GM12878 (cell line): Measurements from ENCODE around the gene ATP2C2. TPM values are rescaled to one million over a fixed set of nuclear protein-coding genes. Genes with fewer than 3 reads are reported as not detected.

Source experiments
- ATAC-seq: fragments of 200-7000 bp; cut with Tn5 transposase; 3 replicates; pipeline ENCODE4 v1.9.1; 2020; ENCODE audit warnings: mild to moderate bottlenecking, moderate library complexity
- BruUV-seq: library from RNA; stranded (reverse); fragments of 400-500 nt; replicated peaks from 2 replicates; lab custom pipeline; 2021; lab: Mats Ljungman, UMichigan
- CTCF ChIA-PET: fragments of 300-600 bp; sonication (Branson Sonifier 250); formaldehyde crosslinking; extraction: SDS; loops from one replicate; lab custom pipeline; 2021; ENCODE audit warnings: inconsistent platforms; lab: Yijun Ruan, JAX
- POLR2A ChIA-PET: fragments of 350-600 bp; formaldehyde crosslinking; extraction: SDS; loops from one replicate; lab custom pipeline; 2021; ENCODE audit warnings: inconsistent platforms; lab: Charles Lee
- RAD21 ChIA-PET: fragments of 300-600 bp; sonication (Branson Sonifier 250); formaldehyde crosslinking; loops from one replicate; lab custom pipeline; 2023; ENCODE audit warnings: antibody characterized with exemption; ENCODE audit not compliant: unreplicated experiment; lab: Charles Lee
- SMC1A ChIA-PET: fragments of 300-600 bp; sonication (Branson Sonifier 250); formaldehyde crosslinking; loops from one replicate; lab custom pipeline; 2023; ENCODE audit not compliant: unreplicated experiment, uncharacterized antibody; lab: Charles Lee
- DNase-seq: peaks from one replicate; pipeline ENCODE4 v3.0.0-alpha.2; 2011; ENCODE audit warnings: low read depth, low spot score
- FAIRE-seq: peaks from 3 replicates; lab custom pipeline; 2011; peaks lifted over from hg19 to GRCh38; lab: Jason Lieb, UNC
- H2AFZ ChIP-seq: 2 replicates; pipeline ENCODE4 v1.6.0; 2011; ENCODE audit warnings: low read depth, low read length, control low read depth; ENCODE audit not compliant: control insufficient read depth
- H3K27ac ChIP-seq: 2 replicates; pipeline ENCODE4 v1.5.1; 2011; ENCODE audit warnings: control low read depth; ENCODE audit not compliant: control insufficient read depth, insufficient read depth
- H3K27me3 ChIP-seq, 2 experiments: replicated peaks in 1 of 2; 2 replicates each; pipeline versions ENCODE4 v1.6.0 to v1.6.1; 2011; ENCODE audit warnings: low read length in 1 of 2; ENCODE audit not compliant: control insufficient read depth in 2 of 2, insufficient read depth in 2 of 2
- H3K36me3 ChIP-seq, 2 experiments: 2 replicates each; pipeline ENCODE4 v1.5.1; 2011; ENCODE audit warnings: low read length in 1 of 2; ENCODE audit not compliant: control insufficient read depth in 2 of 2, insufficient read depth in 2 of 2
- H3K4me1 ChIP-seq: 2 replicates; pipeline ENCODE4 v1.6.1; 2011; ENCODE audit warnings: mild to moderate bottlenecking, low read length, moderate library complexity, mixed read lengths; ENCODE audit not compliant: control insufficient read depth, insufficient read depth
- H3K4me2 ChIP-seq: 2 replicates; pipeline ENCODE4 v1.6.0; 2011; ENCODE audit warnings: control low read depth; ENCODE audit not compliant: control insufficient read depth, insufficient read depth
- H3K4me3 ChIP-seq: fragments of 200-600 bp; sonication (generic); 2 replicates; pipeline ENCODE4 v1.5.1; 2016
- H3K79me2 ChIP-seq: 2 replicates; pipeline ENCODE4 v1.6.0; 2011; ENCODE audit warnings: low read length; ENCODE audit not compliant: control insufficient read depth, insufficient read depth
- H3K9ac ChIP-seq: 2 replicates; pipeline ENCODE4 v1.8.0; 2011; ENCODE audit warnings: low read length, control low read depth, mixed read lengths; ENCODE audit not compliant: control insufficient read depth, insufficient read depth
- H3K9me3 ChIP-seq: replicated peaks from 3 replicates; pipeline ENCODE4 v1.5.1; 2011; ENCODE audit warnings: mild to moderate bottlenecking, low read length; ENCODE audit not compliant: control insufficient read depth, insufficient read depth
- H4K20me1 ChIP-seq: 2 replicates; pipeline ENCODE4 v1.6.0; 2011; ENCODE audit not compliant: control insufficient read depth, insufficient read depth
- BHLHE40 ChIP-seq, 2 experiments: fragments of 450-650 bp in 1 of 2; IDR thresholded peaks; 2 replicates each; pipeline ENCODE4 v1.6.1; 2011 to 2017; ENCODE audit warnings: low read depth in 2 of 2, borderline replicate concordance in 1 of 2, improper control_type of control experiment in 1 of 2, low read length in 1 of 2, mild to moderate bottlenecking in 1 of 2
- CHD4 ChIP-seq: fragments of 200-600 bp; sonication (generic); IDR thresholded peaks from 2 replicates; pipeline ENCODE4 v1.6.1; 2016; ENCODE audit warnings: mild to moderate bottlenecking
- ETV6 ChIP-seq, 2 experiments: fragments of 450-650 bp in 1 of 2; IDR thresholded peaks in 1 of 2; conservative IDR thresholded peaks in 1 of 2; 2 replicates each; pipeline ENCODE4 v1.6.1; 2014; ENCODE audit warnings: antibody characterized with exemption in 1 of 2, borderline replicate concordance in 1 of 2, low read depth in 1 of 2, mild to moderate bottlenecking in 1 of 2, moderate library complexity in 1 of 2
- HSF1 ChIP-seq: fragments of 150-350 bp; IDR thresholded peaks from 2 replicates; pipeline ENCODE4 v1.6.1; 2014; ENCODE audit warnings: mild to moderate bottlenecking, low read depth, low read length
- MXI1 ChIP-seq: fragments of 150-350 bp; IDR thresholded peaks from 2 replicates; pipeline ENCODE4 v1.6.1; 2011; ENCODE audit warnings: low read depth, mild to moderate bottlenecking, inconsistent platforms, low read length, improper control_type of control experiment
- POU2F2 ChIP-seq: IDR thresholded peaks from 3 replicates; pipeline ENCODE4 v1.6.1; 2011; ENCODE audit warnings: low read depth, mild to moderate bottlenecking, low read length, borderline replicate concordance
- SIN3A ChIP-seq: IDR thresholded peaks from 2 replicates; pipeline ENCODE4 v1.6.1; 2012; ENCODE audit warnings: low read depth, low read length, improper control_type of control experiment
- WGBS: methylation state at CpG from one replicate; pipeline ENCODE4 v1.1.6; 2016; ENCODE audit warnings: low lambda C conversion rate; ENCODE audit not compliant: insufficient replicate concordance, insufficient coverage; ENCODE audit errors: missing lambda C conversion rate; 5-methylcytosine and 5-hydroxymethylcytosine counted together
- in situ Hi-C: fragments of 300-500 bp; cut with MboI; formaldehyde crosslinking; loops from 9 replicates; pipeline ENCODE4 v1.14.3; 2018; ENCODE audit warnings: mixed read lengths
- intact Hi-C: fragments of 100-400 bp; cut with micrococcal nuclease; formaldehyde crosslinking; loops from one replicate; pipeline ENCODE4 v1.14.2; 2022; ENCODE audit not compliant: unreplicated experiment
- polyA plus RNA-seq, 11 experiments: library from polyadenylated mRNA; depleted of rRNA in 4 of 11; unstranded in 6 of 11; stranded (reverse) in 5 of 11; fragments of >200 nt; fragmentation: Nextera tagmentation in 4 of 11; fragmentation: Illumina TruSeq in 1 of 11; extraction: Ambion mirVana in 4 of 11; extraction: Trizol in 1 of 11; gene quantifications; 1 replicate in 1 of 11; 2 replicates in 10 of 11; pipeline versions ENCODE4 v1.2.1 to v1.2.3, GENCODE V29; 2011 to 2016; ENCODE audit warnings: inconsistent platforms in 2 of 11, missing spikeins in 2 of 11, low read depth in 1 of 11
- total RNA-seq, 4 experiments: library from RNA; depleted of rRNA in 3 of 4; stranded (reverse); fragments of >200 nt in 3 of 4; fragmentation: Illumina TruSeq in 1 of 4; extraction: Trizol in 1 of 4; gene quantifications; 2 replicates each; pipeline versions ENCODE4 v1.2.1 to v1.2.3, GENCODE V29; 2013 to 2021
- TF ChIP-seq, protein P1 (sequence below): IDR thresholded peaks from 2 replicates; pipeline ENCODE4 v1.6.1; 2012; ENCODE audit warnings: low read depth, low read length, improper control_type of control experiment
- TF ChIP-seq, protein P2 (sequence below): fragments of 450-650 bp; IDR thresholded peaks from 2 replicates; pipeline ENCODE4 v1.6.1; 2017; ENCODE audit warnings: mild to moderate bottlenecking, low read depth, inconsistent platforms; ENCODE audit not compliant: poor library complexity, severe bottlenecking

ATP2C2 gene
- total and polyA plus RNA-seq, 10 of the 15 experiments (the other 5 are each of a cell fraction or from before 2014, with no cell fraction given) = 0.05 to 0.19 TPM; not detected in 8

GRCh38 chr16:84332975-84333684 lies 35.2 kb upstream of the ATP2C2 start:
- no peak overlapping the region for H2AFZ ChIP-seq
- H3K9ac ChIP-seq = no peak overlapping the region
- POLR2A ChIA-PET = no interaction called here
- no peaks in the 10 kb centered on the region for H3K36me3 ChIP-seq
- intact Hi-C loops = no loop called here
- no TSS peak for BruUV-seq
- no peak for FAIRE-seq
- no peak for DNase-seq
- RAD21 ChIA-PET = no interaction called here
- 17% methylated on average over 10 of the region's 10 CpGs for WGBS
- no peak for ATAC-seq
- no peak overlapping the region for H3K4me2 ChIP-seq
- TF ChIP-seq, protein P1, sequence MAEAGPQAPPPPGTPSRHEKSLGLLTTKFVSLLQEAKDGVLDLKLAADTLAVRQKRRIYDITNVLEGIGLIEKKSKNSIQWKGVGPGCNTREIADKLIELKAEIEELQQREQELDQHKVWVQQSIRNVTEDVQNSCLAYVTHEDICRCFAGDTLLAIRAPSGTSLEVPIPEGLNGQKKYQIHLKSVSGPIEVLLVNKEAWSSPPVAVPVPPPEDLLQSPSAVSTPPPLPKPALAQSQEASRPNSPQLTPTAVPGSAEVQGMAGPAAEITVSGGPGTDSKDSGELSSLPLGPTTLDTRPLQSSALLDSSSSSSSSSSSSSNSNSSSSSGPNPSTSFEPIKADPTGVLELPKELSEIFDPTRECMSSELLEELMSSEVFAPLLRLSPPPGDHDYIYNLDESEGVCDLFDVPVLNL = no peak
- no peak for TF ChIP-seq MXI1
- TF ChIP-seq BHLHE40 (IDR thresholded peaks at IDR 0.05; ENCODE audit: borderline replicate concordance in 1 of 2, low read depth in 2 of 2, low read length in 1 of 2) = no peak
- no peak for TF ChIP-seq CHD4
- TF ChIP-seq SIN3A = no peak
- TF ChIP-seq HSF1 = no peak
- no peak for TF ChIP-seq ETV6 (conservative IDR thresholded peaks at IDR 0.05 in 1 of 2, IDR thresholded peaks at IDR 0.05 in 1 of 2; ENCODE audit: borderline replicate concordance in 1 of 2, low read depth in 1 of 2)
- TF ChIP-seq, protein P2, sequence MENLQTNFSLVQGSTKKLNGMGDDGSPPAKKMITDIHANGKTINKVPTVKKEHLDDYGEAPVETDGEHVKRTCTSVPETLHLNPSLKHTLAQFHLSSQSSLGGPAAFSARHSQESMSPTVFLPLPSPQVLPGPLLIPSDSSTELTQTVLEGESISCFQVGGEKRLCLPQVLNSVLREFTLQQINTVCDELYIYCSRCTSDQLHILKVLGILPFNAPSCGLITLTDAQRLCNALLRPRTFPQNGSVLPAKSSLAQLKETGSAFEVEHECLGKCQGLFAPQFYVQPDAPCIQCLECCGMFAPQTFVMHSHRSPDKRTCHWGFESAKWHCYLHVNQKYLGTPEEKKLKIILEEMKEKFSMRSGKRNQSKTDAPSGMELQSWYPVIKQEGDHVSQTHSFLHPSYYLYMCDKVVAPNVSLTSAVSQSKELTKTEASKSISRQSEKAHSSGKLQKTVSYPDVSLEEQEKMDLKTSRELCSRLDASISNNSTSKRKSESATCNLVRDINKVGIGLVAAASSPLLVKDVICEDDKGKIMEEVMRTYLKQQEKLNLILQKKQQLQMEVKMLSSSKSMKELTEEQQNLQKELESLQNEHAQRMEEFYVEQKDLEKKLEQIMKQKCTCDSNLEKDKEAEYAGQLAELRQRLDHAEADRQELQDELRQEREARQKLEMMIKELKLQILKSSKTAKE = no peak
- TF ChIP-seq POU2F2 = no peak
- no peaks in the 10 kb centered on the region for H3K79me2 ChIP-seq
- no peak overlapping the region for H3K27ac ChIP-seq
- no peaks in the 10 kb centered on the region for H4K20me1 ChIP-seq
- CTCF ChIA-PET = no interaction called here
- in situ Hi-C loops = no loop called here
- H3K9me3 ChIP-seq = no peaks in the 10 kb centered on the region; the same call in 2 of the 3 replicates
- H3K27me3 ChIP-seq = peaks cover 0 to under 1% of the 10 kb centered on the region in 2 experiments; a peak in 1 of 4 replicates
- SMC1A ChIA-PET = no interaction called here
- H3K4me3 ChIP-seq = no peak overlapping the region
- no peaks in the 10 kb centered on the region for H3K4me1 ChIP-seq
